SK-N-SH treated with all-trans-retinoic acid at 6 μM for 48 hours (cell line): Measurements from ENCODE around the gene APC2.

Experiments used
- CSDC2 ChIP-seq: fragments of 250-450 bp; sonication (Bioruptor Pico); IDR thresholded peaks from 2 replicates; pipeline ENCODE4 v1.5.0; 2020; ENCODE audit warnings: mild to moderate bottlenecking, moderate library complexity
- GLIS3 ChIP-seq: fragments of 250-450 bp; sonication (Bioruptor Pico); IDR thresholded peaks from 2 replicates; pipeline ENCODE4 v1.5.0; 2020; ENCODE audit warnings: mild to moderate bottlenecking, moderate library complexity
- ZC3H10 ChIP-seq: fragments of 250-450 bp; sonication (Bioruptor Pico); IDR thresholded peaks from 2 replicates; pipeline ENCODE4 v1.5.1; 2021; ENCODE audit warnings: mild to moderate bottlenecking, moderate library complexity
- ZNF8 ChIP-seq: fragments of 450-650 bp; formaldehyde crosslinking; IDR thresholded peaks from 2 replicates; pipeline ENCODE4 v1.5.0; 2020; ENCODE audit warnings: mild to moderate bottlenecking, moderate library complexity
- TF ChIP-seq, protein P1 (sequence below): fragments of 250-450 bp; sonication (Bioruptor Pico); IDR thresholded peaks from 2 replicates; pipeline ENCODE4 v1.5.1; 2020; ENCODE audit warnings: low read depth, mild to moderate bottlenecking, moderate library complexity
- TF ChIP-seq, protein P2 (sequence below): fragments of 250-450 bp; sonication (Bioruptor Pico); IDR thresholded peaks from 2 replicates; pipeline ENCODE4 v1.5.1; 2021; ENCODE audit warnings: mild to moderate bottlenecking, moderate library complexity

DNA sequence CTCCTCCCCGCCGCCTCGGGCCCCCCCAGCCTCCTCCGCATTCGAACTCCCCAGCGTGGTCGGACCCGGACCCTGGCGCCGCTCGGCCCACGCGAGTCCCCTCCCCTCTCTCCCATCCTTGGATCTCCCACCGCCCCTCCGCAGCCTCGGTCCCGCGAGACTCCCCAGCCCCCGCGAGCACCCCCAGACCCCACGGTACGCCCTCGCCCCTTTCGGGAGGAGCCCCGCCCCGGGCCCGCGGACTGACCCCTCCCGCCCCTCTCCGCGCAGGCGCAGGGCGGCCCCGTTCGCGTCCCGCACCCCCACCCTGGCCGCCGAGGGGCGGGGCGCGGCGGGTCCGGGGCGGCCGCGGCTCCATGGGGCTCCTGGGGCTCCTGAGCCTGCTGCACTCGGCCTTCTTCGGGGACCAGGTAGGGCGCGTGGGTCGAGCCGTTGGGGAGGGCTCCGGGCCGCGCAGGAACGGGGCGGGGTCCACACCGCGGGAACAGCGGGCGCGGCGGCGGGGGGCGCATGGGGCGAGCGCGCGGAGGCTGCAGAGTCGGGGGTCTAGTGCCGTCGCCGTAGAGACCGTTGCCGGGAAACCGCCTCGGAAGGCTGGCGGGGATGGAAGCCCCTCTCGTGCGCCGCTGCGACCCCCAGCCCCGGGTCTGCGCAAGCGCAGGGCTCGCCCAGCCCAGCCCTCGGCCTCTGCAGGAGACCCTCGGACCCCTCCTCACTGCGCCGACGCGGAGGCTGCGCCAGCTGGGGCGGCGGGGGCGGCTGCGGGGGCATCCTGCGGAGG is 3.8 kb upstream of the APC2 start:
- TF ChIP-seq ZNF8 (CRISPR knock-in tag) (peak; percentile 96), GLIS3 (no peak), ZC3H10 (CRISPR knock-in tag) (no peak), CSDC2 (CRISPR knock-in tag) (no peak)
- TF ChIP-seq, protein P1, sequence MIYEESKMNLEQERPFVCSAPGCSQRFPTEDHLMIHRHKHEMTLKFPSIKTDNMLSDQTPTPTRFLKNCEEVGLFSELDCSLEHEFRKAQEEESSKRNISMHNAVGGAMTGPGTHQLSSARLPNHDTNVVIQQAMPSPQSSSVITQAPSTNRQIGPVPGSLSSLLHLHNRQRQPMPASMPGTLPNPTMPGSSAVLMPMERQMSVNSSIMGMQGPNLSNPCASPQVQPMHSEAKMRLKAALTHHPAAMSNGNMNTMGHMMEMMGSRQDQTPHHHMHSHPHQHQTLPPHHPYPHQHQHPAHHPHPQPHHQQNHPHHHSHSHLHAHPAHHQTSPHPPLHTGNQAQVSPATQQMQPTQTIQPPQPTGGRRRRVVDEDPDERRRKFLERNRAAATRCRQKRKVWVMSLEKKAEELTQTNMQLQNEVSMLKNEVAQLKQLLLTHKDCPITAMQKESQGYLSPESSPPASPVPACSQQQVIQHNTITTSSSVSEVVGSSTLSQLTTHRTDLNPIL (CRISPR knock-in tag), result no peak
- TF ChIP-seq, protein P2, sequence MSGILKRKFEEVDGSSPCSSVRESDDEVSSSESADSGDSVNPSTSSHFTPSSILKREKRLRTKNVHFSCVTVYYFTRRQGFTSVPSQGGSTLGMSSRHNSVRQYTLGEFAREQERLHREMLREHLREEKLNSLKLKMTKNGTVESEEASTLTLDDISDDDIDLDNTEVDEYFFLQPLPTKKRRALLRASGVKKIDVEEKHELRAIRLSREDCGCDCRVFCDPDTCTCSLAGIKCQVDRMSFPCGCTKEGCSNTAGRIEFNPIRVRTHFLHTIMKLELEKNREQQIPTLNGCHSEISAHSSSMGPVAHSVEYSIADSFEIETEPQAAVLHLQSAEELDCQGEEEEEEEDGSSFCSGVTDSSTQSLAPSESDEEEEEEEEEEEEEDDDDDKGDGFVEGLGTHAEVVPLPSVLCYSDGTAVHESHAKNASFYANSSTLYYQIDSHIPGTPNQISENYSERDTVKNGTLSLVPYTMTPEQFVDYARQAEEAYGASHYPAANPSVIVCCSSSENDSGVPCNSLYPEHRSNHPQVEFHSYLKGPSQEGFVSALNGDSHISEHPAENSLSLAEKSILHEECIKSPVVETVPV, result no peak
